Kidney epithelial cell (primary cell): Measurements from ENCODE around the gene THEMIS2. TPM values are rescaled to one million over a fixed set of nuclear protein-coding genes. Genes with fewer than 3 reads are reported as not detected.

Source experiments
- DNase-seq: peaks from one replicate; pipeline ENCODE4 v3.0.0-alpha.2; 2010; ENCODE audit warnings: low read depth
- H3K27me3 ChIP-seq: 2 replicates; pipeline ENCODE4 v1.6.0; 2011; ENCODE audit warnings: low read length; ENCODE audit not compliant: control insufficient read depth, insufficient read depth
- H3K36me3 ChIP-seq: 2 replicates; pipeline ENCODE4 v1.5.1; 2011; ENCODE audit warnings: low read length; ENCODE audit not compliant: control insufficient read depth, insufficient read depth
- H3K4me3 ChIP-seq: 2 replicates; pipeline ENCODE4 v1.5.1; 2011; ENCODE audit warnings: low read depth, mild to moderate bottlenecking, control low read depth, low read length
- total RNA-seq: library from RNA; depleted of rRNA; stranded (reverse); fragments of >200 nt; gene quantifications from 2 replicates; pipeline ENCODE4 v1.2.3, GENCODE V29; 2015
- TF ChIP-seq, protein P1 (sequence below): IDR thresholded peaks from 2 replicates; pipeline ENCODE4 v1.5.1; 2011; ENCODE audit warnings: mild to moderate bottlenecking, moderate library complexity, low read length, control low read depth, inconsistent platforms; ENCODE audit not compliant: insufficient read depth, poor library complexity, severe bottlenecking

The THEMIS2 gene
- total RNA-seq, 1 donor from 2014 or later, result 23.4 TPM

GRCh38 chr1:27886353-27886679 lies 14.0 kb downstream of the THEMIS2 start:
- Histone ChIP-seq H3K4me3 (no peak overlapping the region), H3K36me3 (no peaks in the 10 kb centered on the region), H3K27me3 (no peaks in the 10 kb centered on the region)
- TF ChIP-seq, protein P1, sequence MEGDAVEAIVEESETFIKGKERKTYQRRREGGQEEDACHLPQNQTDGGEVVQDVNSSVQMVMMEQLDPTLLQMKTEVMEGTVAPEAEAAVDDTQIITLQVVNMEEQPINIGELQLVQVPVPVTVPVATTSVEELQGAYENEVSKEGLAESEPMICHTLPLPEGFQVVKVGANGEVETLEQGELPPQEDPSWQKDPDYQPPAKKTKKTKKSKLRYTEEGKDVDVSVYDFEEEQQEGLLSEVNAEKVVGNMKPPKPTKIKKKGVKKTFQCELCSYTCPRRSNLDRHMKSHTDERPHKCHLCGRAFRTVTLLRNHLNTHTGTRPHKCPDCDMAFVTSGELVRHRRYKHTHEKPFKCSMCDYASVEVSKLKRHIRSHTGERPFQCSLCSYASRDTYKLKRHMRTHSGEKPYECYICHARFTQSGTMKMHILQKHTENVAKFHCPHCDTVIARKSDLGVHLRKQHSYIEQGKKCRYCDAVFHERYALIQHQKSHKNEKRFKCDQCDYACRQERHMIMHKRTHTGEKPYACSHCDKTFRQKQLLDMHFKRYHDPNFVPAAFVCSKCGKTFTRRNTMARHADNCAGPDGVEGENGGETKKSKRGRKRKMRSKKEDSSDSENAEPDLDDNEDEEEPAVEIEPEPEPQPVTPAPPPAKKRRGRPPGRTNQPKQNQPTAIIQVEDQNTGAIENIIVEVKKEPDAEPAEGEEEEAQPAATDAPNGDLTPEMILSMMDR, result no peak
- no peak for DNase-seq

DNA sequence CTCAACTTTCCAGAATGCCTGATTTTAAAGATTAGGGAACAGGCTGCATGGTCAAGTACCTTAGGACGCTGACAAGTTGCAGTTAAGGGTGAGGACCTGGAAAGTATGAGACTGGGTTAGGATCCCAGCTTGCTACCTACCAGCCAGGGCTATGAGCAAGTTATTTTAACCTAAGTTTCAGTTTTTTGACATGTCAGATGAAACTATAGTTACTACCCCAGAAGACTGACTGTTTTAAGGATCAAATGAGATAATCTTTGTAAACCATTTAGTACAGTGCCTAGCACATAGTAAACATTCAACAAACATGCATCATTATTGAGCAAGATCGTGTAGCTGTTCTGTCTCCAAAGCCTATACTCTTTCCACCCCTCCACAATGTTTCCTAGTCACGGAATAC lies 14.4 kb downstream of the THEMIS2 start:
- Histone ChIP-seq H3K4me3 (no peak overlapping the region), H3K27me3 (no peaks in the 10 kb centered on the region), H3K36me3 (no peaks in the 10 kb centered on the region)
- TF ChIP-seq, protein P1, result no peak
- DNase-seq, result no peak

DNA sequence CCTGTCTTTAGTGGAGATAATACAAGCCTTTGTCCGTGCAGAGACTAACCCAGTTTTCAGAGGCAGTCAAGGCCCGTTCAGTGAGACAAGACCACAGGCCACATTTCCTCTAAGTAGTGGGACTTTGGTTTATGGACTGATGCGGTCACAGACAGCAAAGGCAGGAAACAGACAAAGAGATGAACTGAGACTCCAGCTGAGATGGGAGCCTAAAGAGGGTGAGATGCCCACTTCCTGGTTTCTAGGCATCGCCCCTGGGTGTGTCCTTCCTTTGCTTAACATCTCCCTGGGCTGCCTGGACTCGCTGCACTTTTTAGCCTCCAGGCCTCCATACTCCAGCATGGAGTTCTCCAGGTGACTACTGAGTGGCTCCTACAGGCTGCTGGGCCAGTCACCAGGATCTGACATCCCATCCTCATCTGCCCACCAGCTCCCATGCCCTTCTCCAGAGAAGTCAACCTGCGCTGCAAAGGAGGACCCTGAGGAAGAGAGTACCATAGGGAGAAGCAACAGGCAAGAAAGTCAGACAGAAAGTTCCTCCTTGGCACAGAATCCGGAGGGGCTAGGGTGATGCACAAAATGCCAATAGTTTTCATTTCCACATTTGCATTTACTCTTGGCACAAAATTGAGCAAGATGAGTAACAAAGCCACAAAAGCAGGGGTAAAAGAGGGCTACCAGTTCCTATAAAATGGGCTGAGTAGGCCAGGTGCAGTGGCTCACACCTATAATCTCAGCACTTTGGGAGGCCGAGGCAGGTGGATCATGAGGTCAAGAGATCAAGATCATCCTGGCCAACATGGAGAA lies 15.1 kb downstream of the THEMIS2 start:
- no peaks in the 10 kb centered on the region for H3K36me3 ChIP-seq
- TF ChIP-seq, protein P1, result no peak

GRCh38 chr1:27889506-27889905 lies 17.2 kb downstream of the THEMIS2 start:
- DNase-seq, result no peak
- H3K4me3 ChIP-seq, result no peak overlapping the region
- no peaks in the 10 kb centered on the region for H3K27me3 ChIP-seq
- H3K36me3 ChIP-seq, result no peaks in the 10 kb centered on the region
- TF ChIP-seq, protein P1, result no peak

More for the DNA sequence above, 15.1 kb downstream of the THEMIS2 start:
- DNase-seq, result no peak
- no peak overlapping the region for H3K4me3 ChIP-seq
- H3K27me3 ChIP-seq, result no peaks in the 10 kb centered on the region

- H3K27me3 ChIP-seq, result no peaks in the 10 kb centered on the region
- no peak for DNase-seq
- H3K4me3 ChIP-seq, result no peak overlapping the region
- peaks cover 1% of the 10 kb centered on the region for H3K36me3 ChIP-seq
- TF ChIP-seq, protein P1, result no peak
Measured at GRCh38 chr1:27891196-27891889, 19.0 kb downstream of the THEMIS2 start.

- TF ChIP-seq, protein P1, result no peak
- H3K4me3 ChIP-seq, result no peak overlapping the region
- no peak for DNase-seq
- peaks cover 3% of the 10 kb centered on the region for H3K36me3 ChIP-seq
- no peaks in the 10 kb centered on the region for H3K27me3 ChIP-seq
Measured at GRCh38 chr1:27894521-27894920, 22.2 kb downstream of the THEMIS2 start.
